ENCODE data around the gene FFAR3.

The FFAR3 gene

GRCh38 chr19:35407619-35408018 lies 49.4 kb downstream of the FFAR3 start:
- Histone ChIP-seq H2BK5ac (ENCODE audit: low read depth, low read length, poor library complexity, severe bottlenecking) (no peak overlapping the region), H2AK5ac (ENCODE audit: low read length, severe bottlenecking) (no peak overlapping the region), H3K14ac (ENCODE audit: low read length in 2 of 2) (no peak overlapping the region), H3K4me1 (ENCODE audit: control insufficient read depth, insufficient read depth, low read depth, low read length) (no peaks in the 10 kb centered on the region), H3K4me2 (ENCODE audit: low read length, poor library complexity, severe bottlenecking) (no peak overlapping the region), H2BK12ac (ENCODE audit: low read length in 2 of 2) (no peak overlapping the region), H3K9me3 (ENCODE audit: control insufficient read depth, low read length) (no peaks in the 10 kb centered on the region), H3K9ac (ENCODE audit: low read length) (no peak overlapping the region), H4K91ac (ENCODE audit: low read length) (no peak overlapping the region), H2BK15ac (ENCODE audit: low read depth, poor library complexity, severe bottlenecking) (no peak overlapping the region), H3K4ac (ENCODE audit: low read depth in 1 of 2, low read length in 2 of 2) (no peak overlapping the region), H3K23ac (ENCODE audit: low read length in 2 of 2) (no peak overlapping the region), H3K36me3 (ENCODE audit: control insufficient read depth in 1 of 2, insufficient read depth in 2 of 2, low read depth in 1 of 2, low read length in 2 of 2) (no peaks in the 10 kb centered on the region), H2BK120ac (ENCODE audit: low read depth, low read length) (no peak overlapping the region), H2AFZ (ENCODE audit: low read depth, low read length) (no peak overlapping the region), H3K18ac (ENCODE audit: low read depth in 1 of 2, low read length in 2 of 2) (no peak overlapping the region), H3K27me3 (ENCODE audit: control insufficient read depth in 1 of 2, insufficient read depth in 1 of 2, low read length in 2 of 2) (peaks cover 0 to 12% of the 10 kb centered on the region in 2 experiments), H3K79me1 (replicated peaks; ENCODE audit: low read length, poor library complexity, severe bottlenecking) (no peaks in the 10 kb centered on the region), H3K4me3 (ENCODE audit: insufficient read depth in 1 of 2, low read depth in 1 of 2, low read length in 2 of 2) (no peak overlapping the region), H4K8ac (ENCODE audit: low read length) (no peak overlapping the region), H3K27ac (ENCODE audit: low read length, poor library complexity, severe bottlenecking) (no peak overlapping the region)
- WGBS, result 75% methylated on average over 6 of the region's 6 CpGs
- DNase-seq, result no peak

- Histone ChIP-seq H2BK5ac (ENCODE audit: low read depth, low read length, poor library complexity, severe bottlenecking) (no peak overlapping the region), H2AK5ac (ENCODE audit: low read length, severe bottlenecking) (no peak overlapping the region), H3K4me1 (ENCODE audit: control insufficient read depth, insufficient read depth, low read depth, low read length) (no peaks in the 10 kb centered on the region), H2BK15ac (ENCODE audit: low read depth, poor library complexity, severe bottlenecking) (no peak overlapping the region), H3K18ac (ENCODE audit: low read depth in 1 of 2, low read length in 2 of 2) (no peak overlapping the region), H3K9ac (ENCODE audit: low read length) (no peak overlapping the region), H4K8ac (ENCODE audit: low read length) (no peak overlapping the region), H2AFZ (ENCODE audit: low read depth, low read length) (no peak overlapping the region), H4K91ac (ENCODE audit: low read length) (no peak overlapping the region), H3K27me3 (ENCODE audit: control insufficient read depth in 1 of 2, insufficient read depth in 1 of 2, low read length in 2 of 2) (peaks cover 0 to 16% of the 10 kb centered on the region in 2 experiments), H3K14ac (ENCODE audit: low read length in 2 of 2) (no peak overlapping the region), H3K27ac (ENCODE audit: low read length, poor library complexity, severe bottlenecking) (no peak overlapping the region), H2BK120ac (ENCODE audit: low read depth, low read length) (no peak overlapping the region), H3K9me3 (ENCODE audit: control insufficient read depth, low read length) (no peaks in the 10 kb centered on the region), H3K4me3 (ENCODE audit: insufficient read depth in 1 of 2, low read depth in 1 of 2, low read length in 2 of 2) (no peak overlapping the region), H3K4me2 (ENCODE audit: low read length, poor library complexity, severe bottlenecking) (no peak overlapping the region), H3K36me3 (ENCODE audit: control insufficient read depth in 1 of 2, insufficient read depth in 2 of 2, low read depth in 1 of 2, low read length in 2 of 2) (no peaks in the 10 kb centered on the region), H3K79me1 (replicated peaks; ENCODE audit: low read length, poor library complexity, severe bottlenecking) (no peaks in the 10 kb centered on the region), H2BK12ac (ENCODE audit: low read length in 2 of 2) (no peak overlapping the region), H3K4ac (ENCODE audit: low read depth in 1 of 2, low read length in 2 of 2) (no peak overlapping the region), H3K23ac (ENCODE audit: low read length in 2 of 2) (no peak overlapping the region)
- DNase-seq, result no peak
- WGBS, result 77% methylated on average over 13 of the region's 13 CpGs
Measured at GRCh38 chr19:35408284-35409171, 50.3 kb downstream of the FFAR3 start.

- Histone ChIP-seq H3K14ac (ENCODE audit: low read length in 2 of 2) (peak overlapping the region in 1 of 2 experiments; percentile 4), H2BK12ac (ENCODE audit: low read length in 2 of 2) (no peak overlapping the region), H2BK5ac (ENCODE audit: low read depth, low read length, poor library complexity, severe bottlenecking) (no peak overlapping the region), H3K23ac (ENCODE audit: low read length in 2 of 2) (no peak overlapping the region), H2AK5ac (ENCODE audit: low read length, severe bottlenecking) (no peak overlapping the region), H3K79me1 (replicated peaks; ENCODE audit: low read length, poor library complexity, severe bottlenecking) (no peaks in the 10 kb centered on the region), H3K27me3 (ENCODE audit: control insufficient read depth in 1 of 2, insufficient read depth in 1 of 2, low read length in 2 of 2) (peaks cover 0 to 22% of the 10 kb centered on the region in 2 experiments), H3K9ac (ENCODE audit: low read length) (no peak overlapping the region), H4K8ac (ENCODE audit: low read length) (no peak overlapping the region), H3K9me3 (ENCODE audit: control insufficient read depth, low read length) (no peaks in the 10 kb centered on the region), H3K4me3 (ENCODE audit: insufficient read depth in 1 of 2, low read depth in 1 of 2, low read length in 2 of 2) (no peak overlapping the region), H3K18ac (ENCODE audit: low read depth in 1 of 2, low read length in 2 of 2) (no peak overlapping the region), H3K27ac (ENCODE audit: low read length, poor library complexity, severe bottlenecking) (no peak overlapping the region), H4K91ac (ENCODE audit: low read length) (no peak overlapping the region), H3K4ac (ENCODE audit: low read depth in 1 of 2, low read length in 2 of 2) (no peak overlapping the region), H3K4me2 (ENCODE audit: low read length, poor library complexity, severe bottlenecking) (peak overlapping the region; percentile 50), H3K4me1 (ENCODE audit: control insufficient read depth, insufficient read depth, low read depth, low read length) (no peaks in the 10 kb centered on the region), H3K36me3 (ENCODE audit: control insufficient read depth in 1 of 2, insufficient read depth in 2 of 2, low read depth in 1 of 2, low read length in 2 of 2) (no peaks in the 10 kb centered on the region), H2BK120ac (ENCODE audit: low read depth, low read length) (no peak overlapping the region), H2BK15ac (ENCODE audit: low read depth, poor library complexity, severe bottlenecking) (no peak overlapping the region), H2AFZ (ENCODE audit: low read depth, low read length) (no peak overlapping the region)
- DNase-seq, result no peak
- 77% methylated on average over 5 of the region's 5 CpGs for WGBS
Measured at GRCh38 chr19:35409191-35409590, 50.9 kb downstream of the FFAR3 start.

Measured in mesenchymal stem cell (in vitro differentiated cells and primary cell).